Bronchial epithelial cell (primary cell): ENCODE data around the gene BCKDHA. TPM values are rescaled to one million over a fixed set of nuclear protein-coding genes. Genes with fewer than 3 reads are reported as not detected.

Source experiments
- DNase-seq: peaks from one replicate; pipeline ENCODE4 v3.0.0-alpha.2; 2010; ENCODE audit warnings: low read depth
- FAIRE-seq: peaks from 2 replicates; lab custom pipeline; 2011; peaks lifted over from hg19 to GRCh38; lab: Jason Lieb, UNC
- H3K27me3 ChIP-seq: 2 replicates; pipeline ENCODE4 v1.5.1; 2011; ENCODE audit warnings: low read length; ENCODE audit not compliant: control insufficient read depth, insufficient read depth
- H3K36me3 ChIP-seq: 2 replicates; pipeline ENCODE4 v1.5.1; 2011; ENCODE audit warnings: low read length; ENCODE audit not compliant: control insufficient read depth, insufficient read depth
- H3K4me3 ChIP-seq: 2 replicates; pipeline ENCODE4 v1.5.1; 2011; ENCODE audit warnings: mild to moderate bottlenecking, low read depth, low read length, control low read depth
- CTCF ChIP-seq: IDR thresholded peaks from 2 replicates; pipeline ENCODE4 v1.5.1; 2011; ENCODE audit warnings: mild to moderate bottlenecking, moderate library complexity, low read length, control low read depth, inconsistent platforms; ENCODE audit not compliant: insufficient read depth, severe bottlenecking
- total RNA-seq: library from RNA; depleted of rRNA; stranded (reverse); fragments of >200 nt; gene quantifications from 2 replicates; pipeline ENCODE4 v1.2.1, GENCODE V29; 2014

Gene BCKDHA
- total RNA-seq, 1 donor from 2014 or later = 41.6 TPM

DNA sequence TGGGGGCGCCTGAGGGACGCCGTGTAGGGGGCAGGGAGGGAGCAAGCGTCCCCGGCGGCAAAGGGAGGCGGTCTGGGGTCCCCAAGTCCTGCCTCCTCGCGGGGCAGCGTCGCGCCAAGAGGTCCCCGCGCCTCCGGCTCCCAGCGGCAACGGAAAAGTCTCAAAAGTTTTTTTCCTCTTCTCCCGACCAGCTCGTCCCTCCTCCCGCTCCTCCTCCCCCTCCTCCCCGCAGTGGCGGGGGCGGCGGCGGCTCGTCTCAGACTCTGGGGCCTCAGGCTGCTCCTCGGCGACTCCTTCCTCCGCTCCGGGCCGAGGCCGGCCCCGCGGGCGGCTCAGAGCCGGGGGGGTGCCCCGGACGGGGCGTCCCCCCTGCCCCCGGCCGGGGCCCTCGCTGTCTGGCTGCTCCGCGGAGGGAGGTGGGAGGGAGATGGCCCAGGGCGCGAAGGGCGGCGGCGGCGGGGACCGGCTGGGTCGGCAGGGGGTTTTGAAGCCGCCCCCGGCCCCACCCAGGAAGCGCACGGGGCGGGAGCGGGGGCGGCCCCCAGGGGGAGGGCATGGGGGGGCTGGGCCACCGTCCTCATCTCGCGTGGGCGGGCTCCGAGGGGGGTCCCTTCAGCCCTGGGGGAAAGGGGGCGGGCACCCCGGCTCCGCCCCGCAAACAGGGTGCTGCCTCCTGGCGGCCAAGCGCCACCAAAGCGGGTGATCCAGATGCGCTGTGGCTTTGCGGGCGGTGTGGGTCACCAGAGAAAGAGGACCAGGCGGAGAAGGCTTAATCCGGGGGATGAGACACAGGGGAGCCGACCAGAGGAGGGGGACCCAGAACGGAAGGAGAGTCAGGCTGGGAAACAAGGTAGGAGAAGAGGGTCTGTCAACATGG lies 43.9 kb upstream of the BCKDHA start, which contains the start of gene TGFB1:
Gene TGFB1, minus strand, starts transcription at position 457 of the 877 bp plus-strand sequence. CDS start 878 bp downstream, outside the sequence.
- FAIRE-seq (no peak), DNase-seq (peak; percentile 55)
- H3K27me3 ChIP-seq = no peaks in the 10 kb centered on the region
- H3K4me3 ChIP-seq = peak within 1 kb of the TSS; percentile 64
- no peaks in the 10 kb centered on the region for H3K36me3 ChIP-seq
- TF ChIP-seq CTCF = peak; percentile 92

DNA sequence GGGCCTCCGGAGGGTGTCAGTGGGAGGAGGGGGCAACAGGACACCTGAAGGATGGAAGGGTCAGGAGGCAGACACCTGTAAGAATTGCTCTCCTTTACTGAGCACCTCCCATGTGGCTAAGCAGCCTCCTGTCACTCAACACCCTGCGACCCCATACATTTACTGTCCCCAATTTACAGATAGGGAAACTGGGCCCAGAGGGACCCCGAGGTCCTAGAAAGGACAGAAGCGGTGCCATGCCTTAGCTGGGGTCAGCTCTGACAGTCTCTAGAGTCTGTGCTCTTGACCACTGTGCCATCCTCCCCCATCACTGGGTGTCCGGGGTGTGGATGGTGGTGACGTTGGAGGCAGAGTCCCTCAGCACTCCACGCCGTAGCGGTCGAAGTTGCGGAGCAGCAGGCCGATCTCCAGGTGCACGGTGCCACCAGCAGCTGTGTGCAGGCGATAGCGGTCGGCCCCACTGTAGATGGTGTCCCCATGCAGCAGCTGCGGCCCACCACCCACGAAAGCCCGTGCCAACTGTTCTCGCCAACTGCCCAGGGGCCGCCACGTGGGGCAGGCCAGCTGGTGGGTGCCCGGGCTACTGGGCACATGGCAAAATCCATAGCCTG lies 43.2 kb upstream of the BCKDHA start:
- Histone ChIP-seq H3K36me3 (no peaks in the 10 kb centered on the region), H3K27me3 (no peaks in the 10 kb centered on the region), H3K4me3 (peak overlapping the region; percentile 64)
- no peak for DNase-seq
- TF ChIP-seq CTCF = no peak
- FAIRE-seq = no peak

DNA sequence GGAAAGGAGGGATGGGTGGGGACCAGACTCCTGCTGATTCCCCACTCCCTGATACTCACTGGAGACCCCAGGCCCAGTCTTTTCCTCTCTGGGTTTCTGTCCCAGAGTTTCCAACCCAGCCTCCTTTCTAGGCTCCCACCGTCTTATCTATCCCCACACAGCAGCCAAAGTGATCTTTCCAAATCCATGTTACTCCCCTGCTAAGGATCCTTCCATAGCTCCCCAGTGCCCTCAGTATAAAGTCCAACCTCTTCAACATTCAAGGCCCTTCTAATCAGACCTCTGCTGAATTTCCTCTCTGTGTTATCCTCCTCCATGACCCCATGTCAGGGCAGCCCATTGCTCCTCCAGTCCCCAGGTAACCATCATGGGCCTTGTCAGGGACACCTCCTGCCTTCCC lies 42.6 kb upstream of the BCKDHA start:
- no peak overlapping the region for H3K4me3 ChIP-seq
- H3K27me3 ChIP-seq = no peaks in the 10 kb centered on the region
- no peaks in the 10 kb centered on the region for H3K36me3 ChIP-seq
- no peak for TF ChIP-seq CTCF
- DNase-seq (no peak), FAIRE-seq (no peak)

- Histone ChIP-seq H3K27me3 (no peaks in the 10 kb centered on the region), H3K36me3 (no peaks in the 10 kb centered on the region), H3K4me3 (no peak overlapping the region)
- no peak for DNase-seq
- FAIRE-seq = no peak
- TF ChIP-seq CTCF = no peak
Observed at GRCh38 chr19:41355802-41356201, 41.8 kb upstream of the BCKDHA start.

GRCh38 chr19:41356984-41357739 lies 40.5 kb upstream of the BCKDHA start:
- FAIRE-seq = no peak
- TF ChIP-seq CTCF = no peak
- no peaks in the 10 kb centered on the region for H3K36me3 ChIP-seq
- no peak overlapping the region for H3K4me3 ChIP-seq
- DNase-seq = no peak
- no peaks in the 10 kb centered on the region for H3K27me3 ChIP-seq
